A549 (cell line): ENCODE measurements around the gene VASN.

Experiments
- CEBPB ChIP-seq, 2 experiments: fragments of >200 bp in 1 of 2; sonication (Bioruptor Twin) in 1 of 2; formaldehyde crosslinking in 1 of 2; IDR thresholded peaks; 2 replicates each; pipeline ENCODE4 v1.6.1; 2012 to 2016
- CHD4 ChIP-seq: fragments of 200-600 bp; sonication (generic); IDR thresholded peaks from 2 replicates; pipeline ENCODE4 v1.6.1; 2016; ENCODE audit warnings: antibody characterized with exemption, mild to moderate bottlenecking, borderline replicate concordance
- CTCF ChIP-seq: fragments of >200 bp; sonication (Bioruptor Twin); formaldehyde crosslinking; IDR thresholded peaks from 3 replicates; pipeline ENCODE4 v1.5.1; 2016
- JUNB ChIP-seq: fragments of >200 bp; sonication (Bioruptor Twin); formaldehyde crosslinking; IDR thresholded peaks from 2 replicates; pipeline ENCODE4 v1.6.1; 2016
- MAX ChIP-seq: IDR thresholded peaks from 2 replicates; pipeline ENCODE4 v1.6.1; 2012
- MYC ChIP-seq: IDR thresholded peaks from 2 replicates; pipeline ENCODE4 v1.6.1; 2012; ENCODE audit warnings: mild to moderate bottlenecking, inconsistent platforms, low read length, improper control_type of control experiment, borderline replicate concordance
- ZFP36 ChIP-seq: fragments of 450-650 bp; IDR thresholded peaks from 2 replicates; pipeline ENCODE4 v1.6.1; 2014; ENCODE audit warnings: borderline replicate concordance; ENCODE audit not compliant: partially characterized antibody

- TF ChIP-seq MYC (no peak), CEBPB (IDR thresholded peaks at IDR 0.05) (no peak), JUNB (no peak), MAX (no peak), CHD4 (no peak), CTCF (no peak), ZFP36 (no peak)
Observed at GRCh38 chr16:4399001-4399730, 27.5 kb downstream of the VASN start.
